HepG2 (cell line): Measurements from ENCODE around the gene ERVMER34-1. TPM values are rescaled to one million over a fixed set of nuclear protein-coding genes. Genes with fewer than 3 reads are reported as not detected.

Source experiments
- BCL3 ChIP-seq: sonication (generic); formaldehyde crosslinking; IDR thresholded peaks from 2 replicates; pipeline ENCODE4 v1.5.1; 2020; ENCODE audit warnings: mild to moderate bottlenecking, missing genetic modification reagents, moderate library complexity
- ESRRA ChIP-seq: sonication (generic); formaldehyde crosslinking; IDR thresholded peaks from 2 replicates; pipeline ENCODE4 v1.5.1; 2020; ENCODE audit warnings: mild to moderate bottlenecking, low read depth, missing genetic modification reagents
- ETS1 ChIP-seq: sonication (generic); formaldehyde crosslinking; IDR thresholded peaks from 2 replicates; pipeline ENCODE4 v1.4.0; 2020; ENCODE audit warnings: missing genetic modification reagents
- FOXA3 ChIP-seq: IDR thresholded peaks from 2 replicates; pipeline ENCODE4 v1.6.1; 2016; ENCODE audit warnings: missing genetic modification reagents, missing compliant biosample characterization
- MYPOP ChIP-seq: sonication (generic); formaldehyde crosslinking; IDR thresholded peaks from 2 replicates; pipeline ENCODE4 v1.8.1; 2023; ENCODE audit warnings: mild to moderate bottlenecking, moderate library complexity, missing genetic modification reagents
- PAWR ChIP-seq: sonication (generic); formaldehyde crosslinking; IDR thresholded peaks from 2 replicates; pipeline ENCODE4 v1.4.0; 2020; ENCODE audit warnings: missing genetic modification reagents, mild to moderate bottlenecking, borderline replicate concordance
- SOX6 ChIP-seq, 2 experiments: fragments of 450-650 bp in 1 of 2; sonication (generic) in 1 of 2; formaldehyde crosslinking in 1 of 2; IDR thresholded peaks; 2 replicates each; pipeline versions ENCODE4 v1.4.0 to v1.6.1; 2017 to 2020; ENCODE audit warnings: antibody characterized with exemption in 1 of 2, mild to moderate bottlenecking in 1 of 2, missing genetic modification reagents in 1 of 2
- SRSF4 ChIP-seq: fragments of 200-400 bp; formaldehyde crosslinking; IDR thresholded peaks from one replicate; pipeline ENCODE4 v1.6.1; 2018; ENCODE audit warnings: mild to moderate bottlenecking, low read depth, low read length, moderate library complexity; ENCODE audit not compliant: poor library complexity, severe bottlenecking
- SRSF9 ChIP-seq: fragments of 200-400 bp; formaldehyde crosslinking; IDR thresholded peaks from 2 replicates; pipeline ENCODE4 v1.6.1; 2018; ENCODE audit warnings: borderline replicate concordance, mild to moderate bottlenecking, low read depth, low read length; ENCODE audit not compliant: insufficient read depth, poor library complexity, severe bottlenecking
- ZFY ChIP-seq: sonication (generic); formaldehyde crosslinking; IDR thresholded peaks from 2 replicates; pipeline ENCODE4 v1.4.0; 2020; ENCODE audit warnings: missing genetic modification reagents
- ZNF335 ChIP-seq: sonication (generic); formaldehyde crosslinking; IDR thresholded peaks from 2 replicates; pipeline ENCODE4 v1.4.0; 2020; ENCODE audit warnings: missing genetic modification reagents
- ZNF354B ChIP-seq: sonication (generic); formaldehyde crosslinking; IDR thresholded peaks from 2 replicates; pipeline ENCODE4 v1.8.0; 2022; ENCODE audit warnings: mild to moderate bottlenecking, missing genetic modification reagents
- ZNF446 ChIP-seq: sonication (generic); formaldehyde crosslinking; IDR thresholded peaks from 2 replicates; pipeline ENCODE4 v1.5.0; 2020; ENCODE audit warnings: mild to moderate bottlenecking, missing genetic modification reagents
- ZNF496 ChIP-seq: sonication (generic); formaldehyde crosslinking; IDR thresholded peaks from 2 replicates; pipeline ENCODE4 v1.8.1; 2023; ENCODE audit warnings: mild to moderate bottlenecking, moderate library complexity, missing genetic modification reagents; ENCODE audit not compliant: insufficient replicate concordance
- ZNF530 ChIP-seq: sonication (generic); formaldehyde crosslinking; IDR thresholded peaks from 2 replicates; pipeline ENCODE4 v1.5.0; 2020; ENCODE audit warnings: low read depth, mild to moderate bottlenecking, missing genetic modification reagents
- ZNF546 ChIP-seq: sonication (generic); formaldehyde crosslinking; conservative IDR thresholded peaks from 2 replicates; pipeline ENCODE4 v1.8.1; 2023; ENCODE audit warnings: mild to moderate bottlenecking, missing genetic modification reagents
- ZNF709 ChIP-seq: sonication (generic); formaldehyde crosslinking; IDR thresholded peaks from 2 replicates; pipeline ENCODE4 v1.5.0; 2020; ENCODE audit warnings: mild to moderate bottlenecking, missing genetic modification reagents
- ZNF792 ChIP-seq: IDR thresholded peaks from 2 replicates; pipeline ENCODE4 v1.6.1; 2016
- polyA plus RNA-seq, 8 experiments: library from polyadenylated mRNA; depleted of rRNA in 3 of 8; stranded (reverse) in 7 of 8; unstranded in 1 of 8; fragments of >200 nt; fragmentation: Illumina TruSeq in 4 of 8; extraction: Trizol in 4 of 8; gene quantifications; 2 replicates each; pipeline versions ENCODE4 v1.2.1 to v1.2.3, GENCODE V29; 2011 to 2016; ENCODE audit warnings: low read depth in 4 of 8, missing spikeins in 1 of 8, mixed read lengths in 1 of 8; ENCODE audit not compliant: insufficient read depth in 1 of 8
- total RNA-seq, 5 experiments: library from RNA; depleted of rRNA; stranded (reverse); fragments of >200 nt; fragmentation: Illumina TruSeq; extraction: Trizol; gene quantifications; 2 replicates each; pipeline ENCODE4 v1.2.3, GENCODE V29; 2016; ENCODE audit warnings: low read depth in 1 of 5
- TF ChIP-seq, protein P1 (sequence below), 2 experiments: sonication (generic) in 1 of 2; formaldehyde crosslinking in 1 of 2; IDR thresholded peaks; 2 replicates each; pipeline versions ENCODE4 v1.4.0 to v1.6.1; 2018 to 2020; ENCODE audit warnings: missing genetic modification reagents in 2 of 2, borderline replicate concordance in 1 of 2, low read depth in 1 of 2, mild to moderate bottlenecking in 1 of 2, missing biosample characterization in 1 of 2

ERVMER34-1 gene
- total and polyA plus RNA-seq, 2 of the 13 experiments (the other 11 are each of a cell fraction or from before 2014, with no cell fraction given) = 0.04 to 0.35 TPM

GRCh38 chr4:52712251-52713130, 38.7 kb downstream of the ERVMER34-1 start (continued):
- TF ChIP-seq, protein P1, sequence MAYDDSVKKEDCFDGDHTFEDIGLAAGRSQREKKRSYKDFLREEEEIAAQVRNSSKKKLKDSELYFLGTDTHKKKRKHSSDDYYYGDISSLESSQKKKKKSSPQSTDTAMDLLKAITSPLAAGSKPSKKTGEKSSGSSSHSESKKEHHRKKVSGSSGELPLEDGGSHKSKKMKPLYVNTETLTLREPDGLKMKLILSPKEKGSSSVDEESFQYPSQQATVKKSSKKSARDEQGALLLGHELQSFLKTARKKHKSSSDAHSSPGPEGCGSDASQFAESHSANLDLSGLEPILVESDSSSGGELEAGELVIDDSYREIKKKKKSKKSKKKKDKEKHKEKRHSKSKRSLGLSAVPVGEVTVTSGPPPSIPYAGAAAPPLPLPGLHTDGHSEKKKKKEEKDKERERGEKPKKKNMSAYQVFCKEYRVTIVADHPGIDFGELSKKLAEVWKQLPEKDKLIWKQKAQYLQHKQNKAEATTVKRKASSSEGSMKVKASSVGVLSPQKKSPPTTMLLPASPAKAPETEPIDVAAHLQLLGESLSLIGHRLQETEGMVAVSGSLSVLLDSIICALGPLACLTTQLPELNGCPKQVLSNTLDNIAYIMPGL (CRISPR knock-in tag; IDR thresholded peaks at IDR 0.05; ENCODE audit: borderline replicate concordance in 1 of 2, low read depth in 1 of 2) = peak in 1 of 2 experiments; percentile 61; a peak in 3 of 4 replicates
- TF ChIP-seq ZNF354B (peak; percentile 86; the same call in 1 of the 2 replicates), ZNF335 (CRISPR knock-in tag) (peak; percentile 81), ZNF446 (CRISPR knock-in tag) (no peak), SOX6 (IDR thresholded peaks at IDR 0.05) (no peak), SOX6 (CRISPR knock-in tag; IDR thresholded peaks at IDR 0.05) (no peak; the same call in 1 of the 2 replicates), SRSF4 (no peak), ZNF709 (CRISPR knock-in tag) (0 out of 2 replicates have a peak, but pooled peaks have one; percentile 56), ZNF530 (no peak), BCL3 (CRISPR knock-in tag) (peak; percentile 84; the same call in 1 of the 2 replicates), ZNF546 (CRISPR knock-in tag) (peak; percentile 60; the same call in 1 of the 2 replicates), ZNF496 (CRISPR knock-in tag) (no peak), FOXA3 (CRISPR knock-in tag) (0 out of 2 replicates have a peak, but pooled peaks have one; percentile 16), PAWR (peak; percentile 77; the same call in 1 of the 2 replicates), ESRRA (CRISPR knock-in tag) (peak; percentile 45; the same call in 1 of the 2 replicates), MYPOP (CRISPR knock-in tag) (peak; percentile 91), ZFY (CRISPR knock-in tag) (peak; percentile 97), ETS1 (CRISPR knock-in tag) (no peak), SRSF9 (no peak), ZNF792 (CRISPR knock-in tag) (peak; percentile 65)
